MM.1S (cell line): ENCODE data around the gene CFAP251.
"Not testable (repeated sequence)": the region's sequence is repeated elsewhere in the genome, so short reads cannot be mapped to it uniquely, and the experiment has no call there.

Experiments used
- DNase-seq: peaks from one replicate; pipeline ENCODE4 v3.0.0-alpha.2; 2015
- H2AFZ ChIP-seq: fragments of 300-600 bp; sonication (generic); 2 replicates; pipeline ENCODE4 v1.6.0; 2016; ENCODE audit warnings: antibody characterized with exemption, low read length
- H3F3A ChIP-seq: fragments of 300-600 bp; sonication (generic); 2 replicates; pipeline ENCODE4 v1.6.1; 2016; ENCODE audit warnings: mild to moderate bottlenecking, antibody characterized with exemption, low read length, moderate library complexity, mixed read lengths; ENCODE audit not compliant: insufficient read depth
- H3K27ac ChIP-seq: fragments of 300-600 bp; sonication (generic); 2 replicates; pipeline ENCODE4 v1.5.1; 2016; ENCODE audit warnings: mild to moderate bottlenecking, low read length
- H3K27me3 ChIP-seq: fragments of 300-600 bp; sonication (generic); replicated peaks from 2 replicates; pipeline ENCODE4 v1.6.0; 2016; ENCODE audit warnings: low read length; ENCODE audit not compliant: insufficient read depth
- H3K36me3 ChIP-seq: fragments of 300-600 bp; sonication (generic); replicated peaks from 2 replicates; pipeline ENCODE4 v1.6.1; 2016; ENCODE audit warnings: mild to moderate bottlenecking, low read length, mixed read lengths; ENCODE audit not compliant: insufficient read depth
- H3K4me1 ChIP-seq: fragments of 300-600 bp; sonication (generic); 2 replicates; pipeline ENCODE4 v1.6.1; 2016; ENCODE audit warnings: low read length, mixed read lengths
- H3K4me2 ChIP-seq: fragments of 300-600 bp; sonication (generic); 2 replicates; pipeline ENCODE4 v1.6.0; 2016; ENCODE audit warnings: low read depth, low read length
- H3K4me3 ChIP-seq: fragments of 300-600 bp; sonication (generic); 2 replicates; pipeline ENCODE4 v1.5.1; 2016; ENCODE audit warnings: low read length, mixed read lengths
- H3K79me2 ChIP-seq: fragments of 300-600 bp; sonication (generic); 2 replicates; pipeline ENCODE4 v1.6.1; 2016; ENCODE audit warnings: mixed run types, low read length, mixed read lengths
- H3K9ac ChIP-seq: fragments of 300-600 bp; sonication (generic); 2 replicates; pipeline ENCODE4 v1.6.1; 2016; ENCODE audit warnings: low read length, mixed read lengths
- H3K9me2 ChIP-seq: fragments of 300-600 bp; sonication (generic); replicated peaks from 2 replicates; pipeline ENCODE4 v1.6.1; 2016; ENCODE audit warnings: mild to moderate bottlenecking, low read length, mixed read lengths; ENCODE audit not compliant: insufficient read depth
- H3K9me3 ChIP-seq: fragments of 300-600 bp; sonication (generic); replicated peaks from 2 replicates; pipeline ENCODE4 v1.6.1; 2016; ENCODE audit warnings: mild to moderate bottlenecking, low read length, mixed read lengths; ENCODE audit not compliant: insufficient read depth
- H4K20me1 ChIP-seq: fragments of 300-600 bp; sonication (generic); 2 replicates; pipeline ENCODE4 v1.6.1; 2016; ENCODE audit warnings: mild to moderate bottlenecking, low read length, moderate library complexity, mixed read lengths; ENCODE audit not compliant: insufficient read depth
- CTCF ChIP-seq: fragments of 300-600 bp; sonication (generic); IDR thresholded peaks from 2 replicates; pipeline ENCODE4 v1.5.1; 2016; ENCODE audit warnings: antibody characterized with exemption, low read length, mixed read lengths
- EZH2 ChIP-seq: fragments of 300-600 bp; sonication (generic); optimal IDR thresholded peaks from 2 replicates; pipeline ENCODE3; 2017; ENCODE audit warnings: low read depth, mild to moderate bottlenecking, antibody characterized with exemption, low read length, mixed read lengths
- EZH2phosphoT487 ChIP-seq: fragments of 300-600 bp; sonication (generic); IDR thresholded peaks from 2 replicates; pipeline ENCODE4 v1.6.1; 2018; ENCODE audit warnings: antibody characterized with exemption, low read length

The CFAP251 gene

GRCh38 chr12:122040579-122041386 lies 122.4 kb downstream of the CFAP251 start:
- TF ChIP-seq EZH2phosphoT487 (no peak), CTCF (no peak), EZH2 (no peak)
- Histone ChIP-seq H3K9ac (no peak overlapping the region), H3F3A (no peaks in the 10 kb centered on the region), H3K4me3 (no peak overlapping the region), H3K9me3 (no peaks in the 10 kb centered on the region), H3K9me2 (no peaks in the 10 kb centered on the region), H3K4me1 (no peaks in the 10 kb centered on the region), H3K36me3 (no peaks in the 10 kb centered on the region), H3K27me3 (no peaks in the 10 kb centered on the region), H4K20me1 (no peaks in the 10 kb centered on the region), H3K79me2 (no peaks in the 10 kb centered on the region), H3K27ac (no peak overlapping the region), H3K4me2 (no peak overlapping the region), H2AFZ (no peak overlapping the region)
- no peak for DNase-seq

GRCh38 chr12:122041458-122041857 lies 123.1 kb downstream of the CFAP251 start:
- H3K79me2 ChIP-seq, H3K4me3 ChIP-seq, H4K20me1 ChIP-seq, H3K27me3 ChIP-seq, H3K27ac ChIP-seq, H2AFZ ChIP-seq, DNase-seq, H3K4me2 ChIP-seq, H3K36me3 ChIP-seq, H3K9ac ChIP-seq, H3F3A ChIP-seq, H3K9me2 ChIP-seq, H3K4me1 ChIP-seq, H3K9me3 ChIP-seq: not testable (repeated sequence)

GRCh38 chr12:122042910-122043309 lies 124.5 kb downstream of the CFAP251 start:
- TF ChIP-seq EZH2phosphoT487: no peak
- no peak for TF ChIP-seq EZH2
- no peak for TF ChIP-seq CTCF
- Histone ChIP-seq H3K9me3 (no peaks in the 10 kb centered on the region), H3K4me1 (no peaks in the 10 kb centered on the region), H2AFZ (no peak overlapping the region), H3K27ac (no peak overlapping the region), H3K4me2 (no peak overlapping the region), H3K27me3 (no peaks in the 10 kb centered on the region), H4K20me1 (no peaks in the 10 kb centered on the region), H3K79me2 (no peaks in the 10 kb centered on the region), H3K4me3 (no peak overlapping the region), H3F3A (no peaks in the 10 kb centered on the region), H3K9ac (no peak overlapping the region), H3K9me2 (no peaks in the 10 kb centered on the region), H3K36me3 (no peaks in the 10 kb centered on the region)
- no peak for DNase-seq

- TF ChIP-seq EZH2: no peak
- TF ChIP-seq EZH2phosphoT487: no peak
- no peak for TF ChIP-seq CTCF
- Histone ChIP-seq H3K9ac (no peak overlapping the region), H3K36me3 (no peaks in the 10 kb centered on the region), H3K4me1 (no peaks in the 10 kb centered on the region), H3K27ac (no peak overlapping the region), H3K79me2 (no peaks in the 10 kb centered on the region), H3K9me3 (no peaks in the 10 kb centered on the region), H2AFZ (no peak overlapping the region), H3F3A (no peaks in the 10 kb centered on the region), H4K20me1 (no peaks in the 10 kb centered on the region), H3K27me3 (no peaks in the 10 kb centered on the region), H3K9me2 (no peaks in the 10 kb centered on the region), H3K4me3 (no peak overlapping the region), H3K4me2 (no peak overlapping the region)
- no peak for DNase-seq
Measured at GRCh38 chr12:122043476-122043875, 125.1 kb downstream of the CFAP251 start.
